ENCODE data around the gene MGAT4A. TPM values are rescaled to one million over a fixed set of nuclear protein-coding genes. Genes with fewer than 3 reads are reported as not detected.
A peak's percentile ranks its signal among the peaks of the same experiment; 100 is the strongest.

Gene MGAT4A
- 7.7 and 18.2 TPM in 2 replicates for polyA plus RNA-seq (2014; cell fraction: cytosol; rRNA removed)
- polyA plus RNA-seq (2014; cell fraction: nucleus; rRNA removed): 9.6 and 16.7 TPM in 2 replicates

- DNase-seq (ENCODE audit: low spot score): peak; percentile 39
Measured at GRCh38 chr2:98731041-98731893, at the start of gene MGAT4A. TSS of gene MGAT4A (minus strand) at chr2:98731132. CDS start at chr2:98726332, 4,800 bp downstream.

- DNase-seq (ENCODE audit: low spot score): no peak
Measured at GRCh38 chr2:98778741-98779483, 48.0 kb upstream of the MGAT4A start.

- DNase-seq (ENCODE audit: low spot score): no peak
Measured at GRCh38 chr2:98778151-98778550, 47.2 kb upstream of the MGAT4A start.

GRCh38 chr2:98777710-98778109, 46.8 kb upstream of the MGAT4A start:
- no peak for DNase-seq (ENCODE audit: low spot score)

- DNase-seq (ENCODE audit: low spot score): no peak
Measured at GRCh38 chr2:98777076-98777475, 46.1 kb upstream of the MGAT4A start.

GRCh38 chr2:98776136-98776535, 45.2 kb upstream of the MGAT4A start:
- DNase-seq (ENCODE audit: low spot score): no peak

GRCh38 chr2:98775146-98775986, 44.4 kb upstream of the MGAT4A start:
- no peak for DNase-seq (ENCODE audit: low spot score)

- DNase-seq (ENCODE audit: low spot score): no peak
Measured at GRCh38 chr2:98773907-98774306, 43.0 kb upstream of the MGAT4A start.

- DNase-seq (ENCODE audit: low spot score): no peak
Measured at GRCh38 chr2:98773169-98773568, 42.2 kb upstream of the MGAT4A start.

GRCh38 chr2:98772536-98772935, 41.6 kb upstream of the MGAT4A start:
- DNase-seq (ENCODE audit: low spot score): no peak

GRCh38 chr2:98771721-98772524, 41.0 kb upstream of the MGAT4A start:
- no peak for DNase-seq (ENCODE audit: low spot score)

- DNase-seq (ENCODE audit: low spot score): no peak
Measured at GRCh38 chr2:98771264-98771663, 40.3 kb upstream of the MGAT4A start.

GRCh38 chr2:98769784-98770183, 38.9 kb upstream of the MGAT4A start:
- DNase-seq (ENCODE audit: low spot score): peak; percentile 77

- DNase-seq (ENCODE audit: low spot score): no peak
Measured at GRCh38 chr2:98769114-98769476, 38.2 kb upstream of the MGAT4A start.

GRCh38 chr2:98768384-98769113, 37.6 kb upstream of the MGAT4A start:
- DNase-seq (ENCODE audit: low spot score): no peak

- no peak for DNase-seq (ENCODE audit: low spot score)
Measured at GRCh38 chr2:98764499-98764898, 33.6 kb upstream of the MGAT4A start.

- no peak for DNase-seq (ENCODE audit: low spot score)
Measured at GRCh38 chr2:98763209-98763951, 32.4 kb upstream of the MGAT4A start.

- no peak for DNase-seq (ENCODE audit: low spot score)
Measured at GRCh38 chr2:98761909-98762308, 31.0 kb upstream of the MGAT4A start.

- no peak for DNase-seq (ENCODE audit: low spot score)
Measured at GRCh38 chr2:98761267-98761781, 30.4 kb upstream of the MGAT4A start.

Measured in SK-N-DZ (cell line).